H9 (cell line): Measurements from ENCODE around the gene DTD1. TPM values are rescaled to one million over a fixed set of nuclear protein-coding genes. Genes with fewer than 3 reads are reported as not detected.

Experiments used
- DNase-seq: peaks from one replicate; pipeline ENCODE4 v3.0.0-alpha.2; 2017
- H2AFZ ChIP-seq: one replicate; pipeline ENCODE4 v1.6.1; 2013; ENCODE audit warnings: mild to moderate bottlenecking, low read length, control low read depth, moderate library complexity
- H2AK5ac ChIP-seq: 2 replicates; pipeline ENCODE4 v1.6.1; 2013; ENCODE audit warnings: low read length, control low read depth, mixed read lengths; ENCODE audit not compliant: insufficient read length
- H2BK120ac ChIP-seq: one replicate; pipeline ENCODE4 v1.6.1; 2013; ENCODE audit warnings: low read depth, mild to moderate bottlenecking, low read length, control low read depth, inconsistent platforms; ENCODE audit not compliant: poor library complexity, severe bottlenecking
- H2BK12ac ChIP-seq: 2 replicates; pipeline ENCODE4 v1.6.1; 2013; ENCODE audit warnings: low read length, control low read depth, mixed read lengths, low read depth; ENCODE audit not compliant: insufficient read length
- H2BK15ac ChIP-seq: 2 replicates; pipeline ENCODE4 v1.6.1; 2013; ENCODE audit warnings: low read depth, low read length, control low read depth
- H2BK20ac ChIP-seq: one replicate; pipeline ENCODE4 v1.6.1; 2013; ENCODE audit warnings: low read depth, mild to moderate bottlenecking, low read length, control low read depth, inconsistent platforms; ENCODE audit not compliant: poor library complexity, severe bottlenecking
- H2BK5ac ChIP-seq: 2 replicates; pipeline ENCODE4 v1.6.1; 2013; ENCODE audit warnings: low read length, control low read depth, mixed read lengths; ENCODE audit not compliant: insufficient read length
- H3K14ac ChIP-seq: 2 replicates; pipeline ENCODE4 v1.6.1; 2013; ENCODE audit warnings: low read length, control low read depth; ENCODE audit not compliant: insufficient read depth
- H3K18ac ChIP-seq: 2 replicates; pipeline ENCODE4 v1.6.1; 2013; ENCODE audit warnings: low read depth, mild to moderate bottlenecking, mixed read lengths, low read length, control low read depth; ENCODE audit not compliant: insufficient read length
- H3K23ac ChIP-seq: 2 replicates; pipeline ENCODE4 v1.6.1; 2013; ENCODE audit warnings: low read length, control low read depth, mixed read lengths, low read depth; ENCODE audit not compliant: insufficient read length
- H3K23me2 ChIP-seq: 2 replicates; pipeline ENCODE4 v1.6.1; 2013; ENCODE audit warnings: low read depth, mild to moderate bottlenecking, mixed read lengths, low read length, control low read depth; ENCODE audit not compliant: insufficient read length, poor library complexity, severe bottlenecking
- H3K27ac ChIP-seq: 2 replicates; pipeline ENCODE4 v1.5.1; 2013; ENCODE audit warnings: low read length, control low read depth, mixed read lengths, low read depth; ENCODE audit not compliant: insufficient read length
- H3K27me3 ChIP-seq: 2 replicates; pipeline ENCODE4 v1.6.1; 2013; ENCODE audit warnings: low read length, control low read depth, inconsistent platforms; ENCODE audit not compliant: insufficient read depth
- H3K4ac ChIP-seq: 2 replicates; pipeline ENCODE4 v1.6.1; 2013; ENCODE audit warnings: low read depth, mild to moderate bottlenecking, control low read depth, inconsistent platforms, low read length, moderate library complexity
- H3K4me1 ChIP-seq: 2 replicates; pipeline ENCODE4 v1.6.1; 2013; ENCODE audit warnings: low read length, control low read depth, inconsistent platforms; ENCODE audit not compliant: insufficient read depth
- H3K4me2 ChIP-seq: 2 replicates; pipeline ENCODE4 v1.6.1; 2013; ENCODE audit warnings: low read length, control low read depth, mixed read lengths; ENCODE audit not compliant: insufficient read length, insufficient read depth
- H3K56ac ChIP-seq: 2 replicates; pipeline ENCODE4 v1.6.1; 2013; ENCODE audit warnings: low read depth, mild to moderate bottlenecking, mixed read lengths, low read length, control low read depth; ENCODE audit not compliant: insufficient read length
- H3K79me1 ChIP-seq: 2 replicates; pipeline ENCODE4 v1.6.1; 2013; ENCODE audit warnings: low read depth, mild to moderate bottlenecking, moderate library complexity, low read length, control low read depth, inconsistent platforms; ENCODE audit not compliant: insufficient read depth, poor library complexity, severe bottlenecking
- H3K79me2 ChIP-seq: 2 replicates; pipeline ENCODE4 v1.6.1; 2013; ENCODE audit warnings: low read length, control low read depth, inconsistent platforms; ENCODE audit not compliant: insufficient read depth
- H3K9ac ChIP-seq: 2 replicates; pipeline ENCODE4 v1.6.1; 2013; ENCODE audit warnings: low read length, control low read depth, mixed read lengths; ENCODE audit not compliant: insufficient read length; ENCODE audit errors: extremely low read depth
- H3K9me3 ChIP-seq: one replicate; pipeline ENCODE4 v1.6.1; 2013; ENCODE audit warnings: low read depth, low read length, inconsistent platforms; ENCODE audit not compliant: control insufficient read depth
- H3T11ph ChIP-seq: one replicate; pipeline ENCODE4 v1.6.1; 2013; ENCODE audit warnings: mild to moderate bottlenecking, low read length, control low read depth, inconsistent platforms
- H4K20me1 ChIP-seq: one replicate; pipeline ENCODE4 v1.6.1; 2013; ENCODE audit not compliant: control insufficient read depth, insufficient read length, insufficient read depth
- H4K5ac ChIP-seq: 2 replicates; pipeline ENCODE4 v1.6.1; 2013; ENCODE audit warnings: low read depth, mild to moderate bottlenecking, mixed read lengths, low read length, control low read depth; ENCODE audit not compliant: insufficient read length
- H4K8ac ChIP-seq: replicated peaks from 2 replicates; pipeline ENCODE4 v1.6.1; 2013; ENCODE audit warnings: low read length, control low read depth, mixed read lengths, low read depth; ENCODE audit not compliant: insufficient read length
- H4K91ac ChIP-seq: 2 replicates; pipeline ENCODE4 v1.6.1; 2013; ENCODE audit warnings: low read depth, mild to moderate bottlenecking, moderate library complexity, mixed read lengths, low read length, control low read depth; ENCODE audit not compliant: insufficient read length
- H3K27ac Mint-ChIP-seq, 3 experiments: 2 replicates in 2 of 3; 3 replicates in 1 of 3; pipeline ENCODE4 v1.8.0; 2020 to 2021; ENCODE audit warnings: mixed read lengths in 3 of 3, mild to moderate bottlenecking in 1 of 3, moderate library complexity in 1 of 3
- H3K27me3 Mint-ChIP-seq: 2 replicates; pipeline ENCODE4 v1.8.0; 2021; ENCODE audit warnings: low read depth, mild to moderate bottlenecking, moderate library complexity, mixed read lengths
- H3K36me3 Mint-ChIP-seq, 3 experiments: 2 replicates in 2 of 3; 3 replicates in 1 of 3; pipeline ENCODE4 v1.8.0; 2020 to 2021; ENCODE audit warnings: low read depth in 3 of 3, mixed read lengths in 3 of 3; ENCODE audit not compliant: insufficient read depth in 1 of 3
- H3K4me1 Mint-ChIP-seq, 2 experiments: 2 replicates each; pipeline ENCODE4 v1.8.0; 2020; ENCODE audit warnings: mixed read lengths in 2 of 2
- H3K4me3 Mint-ChIP-seq, 2 experiments: 2 replicates in 1 of 2; 3 replicates in 1 of 2; pipeline ENCODE4 v1.8.0; 2020 to 2021; ENCODE audit warnings: mild to moderate bottlenecking in 2 of 2, mixed read lengths in 2 of 2, moderate library complexity in 1 of 2
- H3K9me3 Mint-ChIP-seq, 2 experiments: 2 replicates in 1 of 2; 3 replicates in 1 of 2; pipeline ENCODE4 v1.8.0; 2020; ENCODE audit warnings: mild to moderate bottlenecking in 2 of 2, mixed read lengths in 2 of 2, moderate library complexity in 1 of 2
- WGBS: extraction: QIAGEN DNeasy Blood & Tissue Kit; methylation state at CpG from one replicate; pipeline ENCODE4 v1.1.7; 2013; ENCODE audit warnings: missing lambda C conversion rate, low lambda C conversion rate, mixed read lengths; ENCODE audit not compliant: insufficient read length; ENCODE audit errors: extremely low coverage; 5-methylcytosine and 5-hydroxymethylcytosine counted together
- total RNA-seq: library from RNA; stranded (reverse); gene quantifications from 2 replicates; pipeline ENCODE4 v1.2.1, GENCODE V29; 2021
- TF ChIP-seq, protein P1 (sequence below): fragments of 200-600 bp; sonication (generic); conservative IDR thresholded peaks from 3 replicates; pipeline ENCODE4 v1.8.0; 2021; ENCODE audit warnings: antibody characterized with exemption, mild to moderate bottlenecking

The DTD1 gene
- total RNA-seq, 1 experiment from 2014 or later, result 62.0 TPM

GRCh38 chr20:18545566-18545965 lies 42.3 kb upstream of the DTD1 start:
- no peaks in the 10 kb centered on the region for H3K9me3 Mint-ChIP-seq
- no peak overlapping the region for H3K18ac ChIP-seq
- H3K9me3 ChIP-seq, result no peaks in the 10 kb centered on the region
- H3K14ac ChIP-seq, result no peak overlapping the region
- H3K79me1 ChIP-seq, result no peaks in the 10 kb centered on the region
- TF ChIP-seq, protein P1, sequence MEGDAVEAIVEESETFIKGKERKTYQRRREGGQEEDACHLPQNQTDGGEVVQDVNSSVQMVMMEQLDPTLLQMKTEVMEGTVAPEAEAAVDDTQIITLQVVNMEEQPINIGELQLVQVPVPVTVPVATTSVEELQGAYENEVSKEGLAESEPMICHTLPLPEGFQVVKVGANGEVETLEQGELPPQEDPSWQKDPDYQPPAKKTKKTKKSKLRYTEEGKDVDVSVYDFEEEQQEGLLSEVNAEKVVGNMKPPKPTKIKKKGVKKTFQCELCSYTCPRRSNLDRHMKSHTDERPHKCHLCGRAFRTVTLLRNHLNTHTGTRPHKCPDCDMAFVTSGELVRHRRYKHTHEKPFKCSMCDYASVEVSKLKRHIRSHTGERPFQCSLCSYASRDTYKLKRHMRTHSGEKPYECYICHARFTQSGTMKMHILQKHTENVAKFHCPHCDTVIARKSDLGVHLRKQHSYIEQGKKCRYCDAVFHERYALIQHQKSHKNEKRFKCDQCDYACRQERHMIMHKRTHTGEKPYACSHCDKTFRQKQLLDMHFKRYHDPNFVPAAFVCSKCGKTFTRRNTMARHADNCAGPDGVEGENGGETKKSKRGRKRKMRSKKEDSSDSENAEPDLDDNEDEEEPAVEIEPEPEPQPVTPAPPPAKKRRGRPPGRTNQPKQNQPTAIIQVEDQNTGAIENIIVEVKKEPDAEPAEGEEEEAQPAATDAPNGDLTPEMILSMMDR, result no peak
- H3K36me3 Mint-ChIP-seq, result peaks cover 15 to 65% (median 45%) of the 10 kb centered on the region in 3 experiments
- no peak overlapping the region for H2BK5ac ChIP-seq
- no peak overlapping the region for H3K23ac ChIP-seq
- H3T11ph ChIP-seq, result no peak overlapping the region
- H3K79me2 ChIP-seq, result no peaks in the 10 kb centered on the region
- no peak overlapping the region for H3K4ac ChIP-seq
- H2AFZ ChIP-seq, result no peak overlapping the region
- no peak overlapping the region for H2BK120ac ChIP-seq
- no peak overlapping the region for H2BK20ac ChIP-seq
- H3K27ac ChIP-seq, result no peak overlapping the region
- H3K27me3 ChIP-seq, result no peaks in the 10 kb centered on the region
- H4K8ac ChIP-seq, result no peak overlapping the region
- H4K20me1 ChIP-seq, result no peaks in the 10 kb centered on the region
- H2AK5ac ChIP-seq, result no peak overlapping the region
- H2BK15ac ChIP-seq, result no peak overlapping the region
- H2BK12ac ChIP-seq, result no peak overlapping the region
- no peak overlapping the region for H3K56ac ChIP-seq
- DNase-seq, result no peak
- H3K27ac Mint-ChIP-seq, result no peak overlapping the region
- no peaks in the 10 kb centered on the region for H3K4me1 ChIP-seq
- no peak overlapping the region for H3K9ac ChIP-seq
- H4K91ac ChIP-seq, result no peak overlapping the region
- no peak overlapping the region for H4K5ac ChIP-seq
- no peaks in the 10 kb centered on the region for H3K4me1 Mint-ChIP-seq
- H3K4me2 ChIP-seq, result no peak overlapping the region
- no CpG with 5 or more reads among the region's 1 CpG for WGBS
- H3K27me3 Mint-ChIP-seq, result no peaks in the 10 kb centered on the region
- H3K23me2 ChIP-seq, result no peaks in the 10 kb centered on the region
- H3K4me3 Mint-ChIP-seq, result no peak overlapping the region
